Prostate gland (tissue), 2 donors: Measurements from ENCODE around the gene ADAMTSL5.

Experiments used
- CTCF ChIP-seq, 4 experiments: fragments of 200-600 bp in 2 of 4; fragments of 450-650 bp in 2 of 4; sonication (generic) in 2 of 4; IDR thresholded peaks; 1 replicate in 3 of 4; 2 replicates in 1 of 4; pipeline ENCODE4 v1.5.1; 2016 to 2019; ENCODE audit warnings: antibody characterized with exemption in 4 of 4, mild to moderate bottlenecking in 2 of 4, moderate library complexity in 2 of 4
- POLR2A ChIP-seq: fragments of 450-650 bp; IDR thresholded peaks from one replicate; pipeline ENCODE4 v1.6.1; 2016; ENCODE audit warnings: antibody characterized with exemption, mild to moderate bottlenecking
- POLR2AphosphoS5 ChIP-seq: sonication (generic); formaldehyde crosslinking; IDR thresholded peaks from one replicate; pipeline ENCODE4 v1.6.1; 2017; ENCODE audit warnings: antibody characterized with exemption

- TF ChIP-seq CTCF (IDR thresholded peaks at IDR 0.05) (no peak), POLR2A (no peak), POLR2AphosphoS5 (no peak)
Measured at GRCh38 chr19:1474011-1474764, 38.6 kb downstream of the ADAMTSL5 start.
